PC-9 (cell line): Measurements from ENCODE around the gene NFKBIE. TPM values are rescaled to one million over a fixed set of nuclear protein-coding genes. Genes with fewer than 3 reads are reported as not detected.

ENCODE experiments used
- BruUV-seq: library from RNA; stranded (reverse); fragments of 400-500 nt; replicated peaks from 2 replicates; lab custom pipeline; 2021; lab: Mats Ljungman, UMichigan
- CTCF ChIA-PET: fragments of 300-600 bp; sonication (Branson Sonifier 250); formaldehyde crosslinking; loops from one replicate; lab custom pipeline; 2022; ENCODE audit warnings: antibody characterized with exemption; lab: Charles Lee
- POLR2A ChIA-PET: fragments of 300-600 bp; sonication (Branson Sonifier 250); formaldehyde crosslinking; loops from one replicate; lab custom pipeline; 2022; ENCODE audit warnings: antibody characterized with exemption; ENCODE audit not compliant: unreplicated experiment; lab: Charles Lee
- DNase-seq, 2 experiments: peaks; one replicate each; pipeline versions ENCODE4 v3.0.0 to v3.0.0-alpha.2; 2015 to 2022; ENCODE audit warnings: mixed read lengths in 1 of 2
- H2AFZ ChIP-seq: fragments of 200-600 bp; sonication (generic); 2 replicates; pipeline ENCODE4 v1.8.1; 2017; ENCODE audit warnings: antibody characterized with exemption
- H3F3A ChIP-seq: fragments of 200-600 bp; sonication (generic); 2 replicates; pipeline ENCODE4 v1.8.1; 2017; ENCODE audit warnings: antibody characterized with exemption, mild to moderate bottlenecking, low read depth; ENCODE audit not compliant: insufficient read depth
- H3K27ac ChIP-seq: fragments of 200-600 bp; sonication (generic); 2 replicates; pipeline ENCODE4 v1.6.1; 2016; ENCODE audit warnings: mixed run types
- H3K27me3 ChIP-seq: fragments of 200-600 bp; sonication (generic); 2 replicates; pipeline ENCODE4 v1.6.1; 2016; ENCODE audit warnings: low read depth, mixed run types; ENCODE audit not compliant: insufficient read depth
- H3K36me3 ChIP-seq: fragments of 200-600 bp; sonication (generic); 2 replicates; pipeline ENCODE4 v1.6.1; 2016; ENCODE audit warnings: low read depth, mixed run types
- H3K4me1 ChIP-seq: fragments of 200-600 bp; sonication (generic); replicated peaks from 2 replicates; pipeline ENCODE4 v1.6.1; 2016; ENCODE audit warnings: mixed run types; ENCODE audit not compliant: insufficient read depth
- H3K4me2 ChIP-seq: fragments of 200-600 bp; sonication (generic); 2 replicates; pipeline ENCODE4 v1.6.1; 2017; ENCODE audit warnings: mixed run types
- H3K4me3 ChIP-seq: fragments of 200-600 bp; sonication (generic); 2 replicates; pipeline ENCODE4 v1.6.1; 2016; ENCODE audit warnings: mixed run types
- H3K79me2 ChIP-seq: fragments of 200-600 bp; sonication (generic); 2 replicates; pipeline ENCODE4 v1.6.1; 2017; ENCODE audit warnings: low read depth, mixed run types
- H3K9me2 ChIP-seq: fragments of 200-600 bp; sonication (generic); 2 replicates; pipeline ENCODE4 v1.8.1; 2017; ENCODE audit warnings: mild to moderate bottlenecking; ENCODE audit not compliant: insufficient read depth
- H3K9me3 ChIP-seq: fragments of 200-600 bp; sonication (generic); 2 replicates; pipeline ENCODE4 v1.8.1; 2016; ENCODE audit warnings: low read depth; ENCODE audit not compliant: insufficient read depth
- H4K20me1 ChIP-seq: fragments of 200-600 bp; sonication (generic); 2 replicates; pipeline ENCODE4 v1.8.1; 2017; ENCODE audit not compliant: insufficient read depth
- CTCF ChIP-seq: fragments of 200-600 bp; sonication (generic); conservative IDR thresholded peaks from 2 replicates; pipeline ENCODE4 v1.6.1; 2017; ENCODE audit warnings: mixed run types, antibody characterized with exemption, mild to moderate bottlenecking, moderate library complexity
- EZH2 ChIP-seq: fragments of 200-600 bp; sonication (generic); IDR thresholded peaks from 2 replicates; pipeline ENCODE4 v1.8.0; 2017; ENCODE audit warnings: antibody characterized with exemption, low read depth
- intact Hi-C: fragments of 100-400 bp; cut with micrococcal nuclease; formaldehyde crosslinking; loops from one replicate; pipeline ENCODE4 v1.10.0; 2022; ENCODE audit not compliant: unreplicated experiment
- total RNA-seq: library from RNA; stranded (reverse); gene quantifications from 2 replicates; pipeline ENCODE4 v1.2.3, GENCODE V29; 2021

Gene NFKBIE
- total RNA-seq, 1 experiment from 2014 or later = 7.6 TPM

- Histone ChIP-seq H3K4me2 (no peak overlapping the region), H3K27ac (no peak overlapping the region), H4K20me1 (no peaks in the 10 kb centered on the region), H2AFZ (no peak overlapping the region), H3K9me3 (no peaks in the 10 kb centered on the region), H3K79me2 (no peaks in the 10 kb centered on the region), H3K4me1 (no peaks in the 10 kb centered on the region), H3K27me3 (peaks cover 95% of the 10 kb centered on the region), H3K9me2 (no peaks in the 10 kb centered on the region), H3F3A (no peaks in the 10 kb centered on the region), H3K36me3 (no peaks in the 10 kb centered on the region), H3K4me3 (no peak overlapping the region)
- CTCF ChIA-PET = no interaction called here
- BruUV-seq = no TSS peak
- no peak for DNase-seq
- TF ChIP-seq EZH2 = no peak
- no peak for TF ChIP-seq CTCF
- POLR2A ChIA-PET = no interaction called here
- intact Hi-C loops = no loop called here
These were observed 21.4 kb upstream of the NFKBIE start for GRCh38 chr6:44286747-44287146.

DNA sequence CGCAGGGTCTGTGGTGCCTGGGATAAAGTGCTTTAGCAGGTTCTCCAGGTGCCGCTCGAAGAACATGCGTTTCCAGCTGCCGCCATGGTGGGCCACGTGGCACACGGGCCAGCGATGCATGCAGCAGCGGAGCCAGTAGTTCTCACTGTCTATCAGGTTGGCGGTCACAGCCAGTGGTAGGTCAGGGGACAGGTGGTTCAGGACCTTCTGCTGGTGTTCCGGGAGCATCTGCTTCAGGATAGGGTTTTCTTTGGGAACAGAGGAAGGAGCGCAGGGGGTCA, 20.9 kb upstream of the NFKBIE start:
- Histone ChIP-seq H3K27ac (no peak overlapping the region), H3K4me1 (no peaks in the 10 kb centered on the region), H3K4me3 (no peak overlapping the region), H4K20me1 (no peaks in the 10 kb centered on the region), H3K79me2 (no peaks in the 10 kb centered on the region), H3K4me2 (no peak overlapping the region), H2AFZ (no peak overlapping the region), H3K9me3 (no peaks in the 10 kb centered on the region), H3K36me3 (no peaks in the 10 kb centered on the region), H3K27me3 (peaks cover 95% of the 10 kb centered on the region), H3F3A (no peaks in the 10 kb centered on the region), H3K9me2 (no peaks in the 10 kb centered on the region)
- DNase-seq = no peak
- ChIA-PET POLR2A (no interaction called here), CTCF (no interaction called here)
- intact Hi-C loops = no loop called here
- TF ChIP-seq EZH2 = no peak
- no peak for TF ChIP-seq CTCF
- no TSS peak for BruUV-seq

- Histone ChIP-seq H4K20me1 (no peaks in the 10 kb centered on the region), H3K36me3 (no peaks in the 10 kb centered on the region), H3K27ac (no peak overlapping the region), H3K4me1 (no peaks in the 10 kb centered on the region), H3K9me3 (no peaks in the 10 kb centered on the region), H2AFZ (no peak overlapping the region), H3K9me2 (no peaks in the 10 kb centered on the region), H3K4me2 (no peak overlapping the region), H3K79me2 (no peaks in the 10 kb centered on the region), H3F3A (no peaks in the 10 kb centered on the region), H3K27me3 (peaks cover 95% of the 10 kb centered on the region), H3K4me3 (no peak overlapping the region)
- TF ChIP-seq CTCF (no peak), EZH2 (no peak)
- ChIA-PET POLR2A (no interaction called here), CTCF (no interaction called here)
- no TSS peak for BruUV-seq
- intact Hi-C loops = no loop called here
- DNase-seq = no peak
These were observed 20.4 kb upstream of the NFKBIE start for GRCh38 chr6:44285552-44286284.
